ENCODE data around the gene SLC12A7. TPM values are rescaled to one million over a fixed set of nuclear protein-coding genes. Genes with fewer than 3 reads are reported as not detected.

SLC12A7 gene
- total RNA-seq, 1 experiment from 2014 or later = 48.2 TPM

DNA sequence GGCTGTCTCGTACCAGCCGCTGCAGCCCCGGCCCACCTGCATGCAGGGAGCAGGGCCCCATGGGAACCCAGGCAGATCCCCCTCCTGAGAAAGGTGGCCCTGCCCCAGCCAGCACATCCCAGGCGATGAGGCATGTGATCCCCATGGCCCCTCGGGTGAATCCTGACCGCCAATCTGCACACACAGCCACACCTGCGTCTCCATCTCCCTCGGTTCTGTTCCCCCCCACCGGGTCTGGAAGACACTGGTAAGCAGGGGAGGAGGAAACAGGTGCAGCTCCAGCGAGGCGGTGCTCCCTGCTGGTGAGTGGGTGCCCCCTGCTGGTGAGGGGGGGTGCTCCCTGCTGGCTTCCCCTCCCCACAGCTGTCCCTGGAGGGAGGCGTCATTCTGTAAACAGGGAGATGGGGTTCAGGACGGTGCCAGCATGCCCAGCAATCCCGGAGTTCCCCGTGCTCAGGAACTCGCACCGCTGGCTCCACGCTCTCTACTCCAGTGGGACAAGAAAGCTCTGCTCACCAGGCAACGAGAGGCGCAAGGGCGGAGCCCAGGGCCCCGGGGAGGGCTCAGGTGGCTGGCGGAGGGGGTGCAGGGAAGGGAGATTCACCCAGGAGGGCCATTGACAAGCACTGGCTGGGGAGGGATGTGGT is 28.4 kb upstream of the SLC12A7 start:
- Histone ChIP-seq H3K79me2 (ENCODE audit: low read length) (no peaks in the 10 kb centered on the region), H4K20me1 (ENCODE audit: low read length) (no peaks in the 10 kb centered on the region), H3F3A (ENCODE audit: low read length, unreplicated experiment) (no peaks in the 10 kb centered on the region), H2AFZ (ENCODE audit: low read length) (0 out of 2 replicates have a peak overlapping the region, but pooled peaks have one; percentile 14), H3K27ac (ENCODE audit: low read length) (no peak overlapping the region), H3K9me2 (replicated peaks; ENCODE audit: low read length) (no peaks in the 10 kb centered on the region), H3K27me3 (ENCODE audit: low read length) (no peaks in the 10 kb centered on the region), H3K4me2 (ENCODE audit: low read length) (peak overlapping the region; percentile 55), H3K36me3 (ENCODE audit: low read depth, low read length) (no peaks in the 10 kb centered on the region), H3K9me3 (ENCODE audit: low read length) (no peaks in the 10 kb centered on the region), H3K4me3 (ENCODE audit: low read length) (no peak overlapping the region), H3K9ac (ENCODE audit: low read length) (no peak overlapping the region), H3K4me1 (ENCODE audit: insufficient read depth, low read length) (peaks cover 9% of the 10 kb centered on the region; the same call in 1 of the 2 replicates)
- DNase-seq (peak; percentile 80), ATAC-seq (peak; percentile 90)
- no peak for TF ChIP-seq EZH2 (IDR thresholded peaks at IDR 0.05; ENCODE audit: low read length, unreplicated experiment)
- TF ChIP-seq, protein P1, sequence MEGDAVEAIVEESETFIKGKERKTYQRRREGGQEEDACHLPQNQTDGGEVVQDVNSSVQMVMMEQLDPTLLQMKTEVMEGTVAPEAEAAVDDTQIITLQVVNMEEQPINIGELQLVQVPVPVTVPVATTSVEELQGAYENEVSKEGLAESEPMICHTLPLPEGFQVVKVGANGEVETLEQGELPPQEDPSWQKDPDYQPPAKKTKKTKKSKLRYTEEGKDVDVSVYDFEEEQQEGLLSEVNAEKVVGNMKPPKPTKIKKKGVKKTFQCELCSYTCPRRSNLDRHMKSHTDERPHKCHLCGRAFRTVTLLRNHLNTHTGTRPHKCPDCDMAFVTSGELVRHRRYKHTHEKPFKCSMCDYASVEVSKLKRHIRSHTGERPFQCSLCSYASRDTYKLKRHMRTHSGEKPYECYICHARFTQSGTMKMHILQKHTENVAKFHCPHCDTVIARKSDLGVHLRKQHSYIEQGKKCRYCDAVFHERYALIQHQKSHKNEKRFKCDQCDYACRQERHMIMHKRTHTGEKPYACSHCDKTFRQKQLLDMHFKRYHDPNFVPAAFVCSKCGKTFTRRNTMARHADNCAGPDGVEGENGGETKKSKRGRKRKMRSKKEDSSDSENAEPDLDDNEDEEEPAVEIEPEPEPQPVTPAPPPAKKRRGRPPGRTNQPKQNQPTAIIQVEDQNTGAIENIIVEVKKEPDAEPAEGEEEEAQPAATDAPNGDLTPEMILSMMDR (conservative IDR thresholded peaks at IDR 0.05; ENCODE audit: low read depth, low read length) = peak; percentile 95
- ChIA-PET POLR2A (ENCODE audit: unreplicated experiment) (no interaction called here), CTCF (interaction anchor here (0.6 to 1.0 kb wide), 4 partner anchors 10 to 517 kb away, joined by 3 read pairs; no protein-coding TSS in a partner anchor)
- no TSS peak for BruUV-seq (replicated peaks)
- intact Hi-C loops (cut with micrococcal nuclease) = no loop called here

DNA sequence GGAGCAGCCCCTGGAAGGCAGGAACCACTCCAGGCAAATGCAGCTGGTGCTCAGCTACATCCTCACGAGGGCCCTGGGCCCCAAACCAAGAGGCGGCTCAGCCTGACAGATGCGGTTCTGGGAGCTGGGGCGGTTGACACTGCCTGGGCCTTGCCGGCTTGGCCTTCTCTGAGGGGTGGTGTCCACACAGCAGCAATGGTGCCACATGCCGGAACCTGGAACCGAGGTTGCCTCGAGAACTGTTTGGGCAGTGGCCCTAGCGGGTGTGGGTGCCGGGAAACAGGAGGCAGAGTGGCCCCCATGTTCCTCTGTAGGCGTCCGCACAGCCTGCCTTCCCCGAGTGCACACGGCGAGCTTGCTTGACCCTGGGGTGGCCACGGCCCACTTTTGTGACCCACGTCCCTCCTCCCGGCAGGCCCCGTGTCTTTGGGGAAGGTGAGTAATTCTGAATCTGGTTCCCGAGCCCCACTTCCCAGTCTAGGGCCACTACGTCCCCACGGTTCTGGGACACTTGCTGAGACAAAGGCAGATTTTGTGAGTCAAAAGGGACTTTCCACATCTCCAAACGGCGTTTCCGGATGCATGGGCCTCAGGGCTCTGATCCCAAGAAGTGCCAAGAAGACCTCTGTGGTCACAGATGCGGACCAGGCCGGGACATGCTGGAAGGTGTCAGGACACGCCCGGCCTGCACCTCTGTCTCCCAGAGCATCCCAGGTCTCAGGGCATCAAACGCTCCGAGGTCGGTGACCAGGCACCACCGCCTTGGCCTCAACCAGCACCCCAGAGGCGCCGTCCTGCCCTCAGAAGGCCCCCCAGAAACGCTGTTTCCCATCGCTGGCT is 27.7 kb upstream of the SLC12A7 start:
- Histone ChIP-seq H2AFZ (ENCODE audit: low read length) (no peak overlapping the region), H3K9me2 (replicated peaks; ENCODE audit: low read length) (no peaks in the 10 kb centered on the region), H4K20me1 (ENCODE audit: low read length) (no peaks in the 10 kb centered on the region), H3K4me2 (ENCODE audit: low read length) (peak overlapping the region; percentile 55; the same call in 1 of the 2 replicates), H3K79me2 (ENCODE audit: low read length) (no peaks in the 10 kb centered on the region), H3K9ac (ENCODE audit: low read length) (no peak overlapping the region), H3K36me3 (ENCODE audit: low read depth, low read length) (no peaks in the 10 kb centered on the region), H3F3A (ENCODE audit: low read length, unreplicated experiment) (no peaks in the 10 kb centered on the region), H3K27ac (ENCODE audit: low read length) (no peak overlapping the region), H3K4me1 (ENCODE audit: insufficient read depth, low read length) (peaks cover 9% of the 10 kb centered on the region; the same call in 1 of the 2 replicates), H3K9me3 (ENCODE audit: low read length) (no peaks in the 10 kb centered on the region), H3K4me3 (ENCODE audit: low read length) (no peak overlapping the region), H3K27me3 (ENCODE audit: low read length) (no peaks in the 10 kb centered on the region)
- ATAC-seq (no peak), DNase-seq (no peak)
- ChIA-PET POLR2A (ENCODE audit: unreplicated experiment) (no interaction called here), CTCF (interaction anchor here (0.6 kb wide), 3 partner anchors 12 to 518 kb away, joined by 3 read pairs; no protein-coding TSS in a partner anchor)
- intact Hi-C loops (cut with micrococcal nuclease) = no loop called here
- no TSS peak for BruUV-seq (replicated peaks)
- no peak for TF ChIP-seq EZH2phosphoT487 (IDR thresholded peaks at IDR 0.05; ENCODE audit: borderline replicate concordance, low read length)

DNA sequence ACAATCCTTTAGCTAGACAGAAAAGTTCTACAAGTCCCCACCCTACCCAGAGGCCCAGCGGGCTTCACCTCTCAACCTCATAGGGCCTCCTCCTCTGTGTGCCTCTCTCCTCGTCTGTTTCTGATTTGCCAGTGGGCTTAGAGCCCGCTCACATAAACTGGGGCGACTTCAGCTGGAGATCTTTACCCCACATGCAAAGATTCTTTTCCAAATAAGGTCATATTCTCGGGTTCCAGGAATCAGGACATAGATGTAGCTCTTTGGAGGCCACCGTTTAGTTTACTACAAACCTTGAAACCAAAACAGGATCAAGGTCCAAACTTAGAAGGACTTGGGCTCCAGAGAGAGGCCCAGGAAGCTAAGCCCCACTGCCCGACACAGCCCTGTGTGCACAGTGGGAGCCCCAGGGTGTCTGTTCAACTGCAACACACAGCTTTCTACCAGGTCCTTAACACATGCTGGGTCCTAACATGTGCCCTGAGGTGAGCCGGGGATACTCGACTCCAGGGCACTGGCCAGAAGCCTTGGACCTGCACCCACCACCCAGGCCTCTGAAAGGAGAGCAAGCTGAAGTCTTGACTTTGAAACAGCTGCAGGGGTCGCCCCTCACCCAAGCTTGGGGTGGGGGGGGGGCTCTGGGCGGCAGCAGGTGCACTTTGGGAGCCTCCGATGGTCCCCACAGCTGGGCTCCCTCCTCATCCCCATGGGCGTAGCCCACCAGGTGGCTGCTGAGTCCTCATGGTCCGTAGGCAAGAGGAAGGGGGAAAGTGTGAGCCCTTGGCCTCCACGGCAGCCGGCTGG is 26.8 kb upstream of the SLC12A7 start:
- H4K20me1 ChIP-seq (ENCODE audit: low read length) = no peaks in the 10 kb centered on the region
- CTCF ChIA-PET = interaction anchor here (0.7 kb wide), 1 partner anchor 29 kb away, joined by 4 read pairs; no protein-coding TSS in a partner anchor
- no peak overlapping the region for H3K27ac ChIP-seq (ENCODE audit: low read length)
- no peak overlapping the region for H3K9ac ChIP-seq (ENCODE audit: low read length)
- H3K36me3 ChIP-seq (ENCODE audit: low read depth, low read length) = no peaks in the 10 kb centered on the region
- POLR2A ChIA-PET (ENCODE audit: unreplicated experiment) = no interaction called here
- DNase-seq (no peak), ATAC-seq (no peak)
- H3K9me2 ChIP-seq (replicated peaks; ENCODE audit: low read length) = no peaks in the 10 kb centered on the region
- no peaks in the 10 kb centered on the region for H3K27me3 ChIP-seq (ENCODE audit: low read length)
- no peak overlapping the region for H3K4me3 ChIP-seq (ENCODE audit: low read length)
- H3K79me2 ChIP-seq (ENCODE audit: low read length) = no peaks in the 10 kb centered on the region
- no TSS peak for BruUV-seq (replicated peaks)
- H3F3A ChIP-seq (ENCODE audit: low read length, unreplicated experiment) = no peaks in the 10 kb centered on the region
- no peaks in the 10 kb centered on the region for H3K9me3 ChIP-seq (ENCODE audit: low read length)
- H3K4me2 ChIP-seq (ENCODE audit: low read length) = no peak overlapping the region
- H2AFZ ChIP-seq (ENCODE audit: low read length) = no peak overlapping the region
- intact Hi-C loops (cut with micrococcal nuclease) = no loop called here
- H3K4me1 ChIP-seq (ENCODE audit: insufficient read depth, low read length) = peaks cover 9% of the 10 kb centered on the region; the same call in 1 of the 2 replicates
- TF ChIP-seq, protein P1 (conservative IDR thresholded peaks at IDR 0.05; ENCODE audit: low read depth, low read length) = no peak
- TF ChIP-seq EZH2phosphoT487 (IDR thresholded peaks at IDR 0.05; ENCODE audit: borderline replicate concordance, low read length) = no peak
- no peak for TF ChIP-seq EZH2 (IDR thresholded peaks at IDR 0.05; ENCODE audit: low read length, unreplicated experiment)

All from PC-3 (cell line).